C4-2B (cell line): ENCODE results near the gene BLVRB.

Source experiments
- H3K27ac ChIP-seq: fragments of 450-650 bp; 2 replicates; pipeline ENCODE4 v1.5.1; 2017
- ZFX ChIP-seq: fragments of 450-650 bp; IDR thresholded peaks from 2 replicates; pipeline ENCODE4 v1.6.1; 2017
- TF ChIP-seq, protein P1 (sequence below): fragments of 450-650 bp; conservative IDR thresholded peaks from 2 replicates; pipeline ENCODE4 v1.5.1; 2017; ENCODE audit warnings: mild to moderate bottlenecking

BLVRB gene

GRCh38 chr19:40417643-40417981 is 47.9 kb downstream of the BLVRB start:
- H3K27ac ChIP-seq, result no peak overlapping the region
- no peak for TF ChIP-seq ZFX
- TF ChIP-seq, protein P1, sequence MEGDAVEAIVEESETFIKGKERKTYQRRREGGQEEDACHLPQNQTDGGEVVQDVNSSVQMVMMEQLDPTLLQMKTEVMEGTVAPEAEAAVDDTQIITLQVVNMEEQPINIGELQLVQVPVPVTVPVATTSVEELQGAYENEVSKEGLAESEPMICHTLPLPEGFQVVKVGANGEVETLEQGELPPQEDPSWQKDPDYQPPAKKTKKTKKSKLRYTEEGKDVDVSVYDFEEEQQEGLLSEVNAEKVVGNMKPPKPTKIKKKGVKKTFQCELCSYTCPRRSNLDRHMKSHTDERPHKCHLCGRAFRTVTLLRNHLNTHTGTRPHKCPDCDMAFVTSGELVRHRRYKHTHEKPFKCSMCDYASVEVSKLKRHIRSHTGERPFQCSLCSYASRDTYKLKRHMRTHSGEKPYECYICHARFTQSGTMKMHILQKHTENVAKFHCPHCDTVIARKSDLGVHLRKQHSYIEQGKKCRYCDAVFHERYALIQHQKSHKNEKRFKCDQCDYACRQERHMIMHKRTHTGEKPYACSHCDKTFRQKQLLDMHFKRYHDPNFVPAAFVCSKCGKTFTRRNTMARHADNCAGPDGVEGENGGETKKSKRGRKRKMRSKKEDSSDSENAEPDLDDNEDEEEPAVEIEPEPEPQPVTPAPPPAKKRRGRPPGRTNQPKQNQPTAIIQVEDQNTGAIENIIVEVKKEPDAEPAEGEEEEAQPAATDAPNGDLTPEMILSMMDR, result no peak

DNA sequence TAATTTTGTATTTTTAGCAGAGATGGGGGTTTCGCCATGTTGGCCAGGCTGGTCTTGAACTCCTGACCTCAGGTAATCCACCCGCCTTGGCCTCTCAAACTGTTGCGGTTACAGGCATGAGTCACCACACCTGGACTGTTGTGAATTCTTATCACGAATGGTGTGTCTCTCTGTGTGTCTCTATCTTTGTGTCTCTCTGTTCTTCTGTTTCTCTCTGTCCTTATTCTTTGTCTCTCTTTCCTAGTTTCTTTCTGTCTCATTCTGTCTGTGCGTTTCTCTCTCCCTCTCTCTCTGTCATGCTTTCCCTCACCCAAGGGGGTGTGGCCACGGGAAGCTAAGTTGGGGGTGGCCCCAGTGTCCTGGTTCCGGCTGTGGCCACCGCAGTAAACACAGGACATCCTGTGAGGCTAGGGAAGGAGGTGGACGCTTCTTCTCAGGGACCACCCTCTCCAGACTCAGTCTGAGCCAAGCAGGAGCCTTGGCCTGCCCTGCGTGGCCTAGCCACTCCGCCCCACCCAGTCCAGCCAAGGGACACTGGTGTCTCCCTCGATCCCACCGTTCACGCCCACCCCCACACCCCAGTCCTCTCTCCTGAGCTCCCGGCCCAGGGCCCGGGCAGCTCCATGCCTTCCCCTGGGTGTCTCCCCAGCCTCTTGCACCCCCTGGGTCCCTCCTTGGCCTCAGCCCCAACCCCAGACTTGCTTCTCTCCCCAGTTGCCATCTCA is 48.5 kb downstream of the BLVRB start:
- H3K27ac ChIP-seq, result no peak overlapping the region
- TF ChIP-seq ZFX, result no peak
- TF ChIP-seq, protein P1, result no peak

GRCh38 chr19:40415768-40416167 is 49.8 kb downstream of the BLVRB start:
- no peak for TF ChIP-seq ZFX
- TF ChIP-seq, protein P1, result no peak
- H3K27ac ChIP-seq, result no peak overlapping the region

DNA sequence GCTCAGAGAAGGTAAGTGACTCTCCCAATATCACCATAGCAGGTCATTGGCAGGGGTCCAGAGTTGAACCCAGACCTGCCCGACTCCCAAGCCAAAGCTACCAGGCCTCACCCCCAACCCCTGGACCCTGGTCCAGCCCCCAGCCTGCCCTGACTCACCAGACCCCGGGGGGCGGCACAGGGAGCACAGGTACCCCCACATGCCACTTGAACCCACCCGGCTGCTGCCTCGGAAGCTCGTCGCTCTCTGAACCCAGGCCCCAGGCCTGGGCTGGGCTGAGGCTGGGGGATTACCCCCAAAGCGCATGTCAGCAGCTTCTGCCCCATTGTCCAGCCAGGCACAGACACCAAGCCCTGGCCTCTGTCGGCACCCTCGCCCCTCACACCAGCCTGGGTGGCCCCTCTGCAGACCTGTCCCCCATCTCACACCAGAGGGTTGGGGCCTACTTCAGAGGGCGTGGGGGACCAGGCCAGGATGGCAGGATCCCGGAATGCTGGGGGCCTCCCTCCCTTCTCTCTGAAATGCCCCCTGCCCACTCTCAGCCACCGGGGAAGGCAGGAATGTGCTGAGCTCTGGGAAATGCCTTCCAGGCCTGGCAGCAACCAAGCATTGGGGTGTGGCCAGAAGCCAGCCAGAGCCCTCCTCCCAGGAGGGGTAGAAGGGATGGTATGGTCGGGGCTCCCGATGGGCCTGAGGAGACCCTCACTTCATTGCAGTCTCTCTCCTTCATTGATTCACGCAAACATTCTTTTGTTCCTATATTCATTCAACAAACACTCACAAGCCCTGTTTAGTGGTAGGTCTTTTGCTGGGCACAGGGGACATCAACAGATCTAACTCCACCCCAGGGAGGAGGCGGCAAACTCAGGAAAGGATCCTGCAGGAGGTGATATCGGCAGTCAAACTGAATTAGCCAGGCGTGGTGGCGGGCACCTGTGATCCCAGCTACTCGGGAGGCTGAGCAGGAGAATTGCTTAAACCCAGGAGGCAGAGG is 50.7 kb downstream of the BLVRB start:
- no peak overlapping the region for H3K27ac ChIP-seq
- no peak for TF ChIP-seq ZFX
- TF ChIP-seq, protein P1, result no peak

DNA sequence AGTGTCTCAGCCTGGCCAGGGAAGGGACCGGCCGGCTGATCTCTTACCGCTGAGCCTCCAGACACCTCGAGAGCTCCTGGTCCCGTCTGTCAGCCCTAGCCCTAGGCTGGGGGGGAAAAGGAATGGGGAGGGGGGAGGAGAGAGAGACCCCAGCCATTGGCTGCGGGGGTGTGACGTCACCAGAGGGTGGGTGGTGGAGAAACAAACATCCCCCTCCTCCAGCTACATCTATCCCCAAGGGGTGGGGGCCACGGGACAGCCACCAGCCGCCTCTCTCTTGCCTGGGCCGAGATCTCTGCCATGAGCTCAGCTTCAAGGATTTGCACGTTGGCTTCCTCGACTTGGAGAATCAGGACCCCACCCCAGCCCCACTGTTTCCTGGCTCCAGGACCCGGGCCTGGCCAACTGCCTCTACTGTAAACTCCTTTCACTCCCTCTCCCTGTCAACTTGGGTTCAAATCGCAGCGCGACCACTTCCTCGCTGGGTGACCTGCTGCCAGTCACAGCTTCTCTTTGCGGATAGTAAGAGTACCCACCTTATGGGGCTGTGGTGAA is 52.2 kb downstream of the BLVRB start, which contains the start of gene PRX:
Gene PRX (minus strand): TSS at position 88 of the 555 bp plus-strand sequence. CDS start 5,446 bp downstream, outside the sequence.
- no peak within 1 kb of the TSS for H3K27ac ChIP-seq
- TF ChIP-seq, protein P1, result no peak
- TF ChIP-seq ZFX, result no peak

DNA sequence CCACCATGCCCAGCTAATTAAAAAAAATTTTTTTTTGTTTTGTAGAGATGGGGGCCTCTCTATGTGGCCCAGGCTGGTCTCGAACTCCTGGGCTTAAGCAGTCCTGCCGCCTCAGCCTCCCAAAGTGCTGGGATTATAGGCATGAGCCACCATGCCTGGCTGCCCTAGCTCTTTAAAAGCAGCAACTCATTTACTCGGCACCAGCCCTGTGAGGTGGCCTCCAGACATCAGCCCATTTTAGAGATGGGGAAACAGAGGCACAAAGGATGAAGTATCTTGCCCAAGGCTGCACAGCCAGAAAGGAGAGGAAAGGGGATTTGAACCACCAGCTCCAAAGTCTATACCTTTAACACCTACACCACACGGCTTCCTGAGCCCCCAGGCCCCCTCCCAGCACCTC is 52.7 kb downstream of the BLVRB start:
- H3K27ac ChIP-seq, result no peak overlapping the region

More for the DNA sequence above, 52.7 kb downstream of the BLVRB start:
- TF ChIP-seq, protein P1, result no peak
- no peak for TF ChIP-seq ZFX
